ENCODE data around the gene DENND5B.

Gene DENND5B

DNA sequence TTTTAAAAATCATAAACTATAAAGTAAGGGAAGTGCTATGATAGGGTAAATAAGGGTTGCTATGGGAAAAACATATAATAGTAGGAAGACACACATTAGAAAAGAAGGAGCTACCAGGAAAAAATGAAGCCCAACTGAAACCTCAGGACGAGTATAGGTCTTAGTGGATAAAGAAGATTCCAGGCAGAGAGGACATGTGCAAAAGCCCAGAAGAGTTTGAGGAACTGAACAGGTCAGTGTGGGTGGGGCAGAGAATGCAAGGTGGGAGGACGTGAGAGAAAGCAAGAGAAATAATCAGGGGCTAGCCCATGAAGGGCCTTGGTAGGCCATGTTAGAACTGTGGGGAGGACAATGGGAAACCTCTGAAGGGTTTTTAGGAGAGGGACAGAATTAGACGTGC lies 109.5 kb downstream of the DENND5B start:
- no peaks in the 10 kb centered on the region for H3K27me3 ChIP-seq (ENCODE audit: insufficient read depth, poor library complexity, severe bottlenecking)
- DNase-seq (ENCODE audit: low read depth in 1 of 2, low spot score in 1 of 2): no peak
- no peak overlapping the region for H3K4me3 ChIP-seq (replicated peaks; ENCODE audit: insufficient read depth, low read length)
- H3K27ac ChIP-seq (replicated peaks): no peak overlapping the region
- TF ChIP-seq, protein P1, sequence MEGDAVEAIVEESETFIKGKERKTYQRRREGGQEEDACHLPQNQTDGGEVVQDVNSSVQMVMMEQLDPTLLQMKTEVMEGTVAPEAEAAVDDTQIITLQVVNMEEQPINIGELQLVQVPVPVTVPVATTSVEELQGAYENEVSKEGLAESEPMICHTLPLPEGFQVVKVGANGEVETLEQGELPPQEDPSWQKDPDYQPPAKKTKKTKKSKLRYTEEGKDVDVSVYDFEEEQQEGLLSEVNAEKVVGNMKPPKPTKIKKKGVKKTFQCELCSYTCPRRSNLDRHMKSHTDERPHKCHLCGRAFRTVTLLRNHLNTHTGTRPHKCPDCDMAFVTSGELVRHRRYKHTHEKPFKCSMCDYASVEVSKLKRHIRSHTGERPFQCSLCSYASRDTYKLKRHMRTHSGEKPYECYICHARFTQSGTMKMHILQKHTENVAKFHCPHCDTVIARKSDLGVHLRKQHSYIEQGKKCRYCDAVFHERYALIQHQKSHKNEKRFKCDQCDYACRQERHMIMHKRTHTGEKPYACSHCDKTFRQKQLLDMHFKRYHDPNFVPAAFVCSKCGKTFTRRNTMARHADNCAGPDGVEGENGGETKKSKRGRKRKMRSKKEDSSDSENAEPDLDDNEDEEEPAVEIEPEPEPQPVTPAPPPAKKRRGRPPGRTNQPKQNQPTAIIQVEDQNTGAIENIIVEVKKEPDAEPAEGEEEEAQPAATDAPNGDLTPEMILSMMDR (IDR thresholded peaks at IDR 0.05; ENCODE audit: insufficient read depth, low read length): no peak
- TF ChIP-seq GABPA (IDR thresholded peaks at IDR 0.05; ENCODE audit: low read depth) (no peak), POLR2AphosphoS5 (IDR thresholded peaks at IDR 0.05; ENCODE audit: low read depth) (no peak), SPI1 (IDR thresholded peaks at IDR 0.05; ENCODE audit: borderline replicate concordance, low read depth) (no peak)
- TF ChIP-seq, protein P2, sequence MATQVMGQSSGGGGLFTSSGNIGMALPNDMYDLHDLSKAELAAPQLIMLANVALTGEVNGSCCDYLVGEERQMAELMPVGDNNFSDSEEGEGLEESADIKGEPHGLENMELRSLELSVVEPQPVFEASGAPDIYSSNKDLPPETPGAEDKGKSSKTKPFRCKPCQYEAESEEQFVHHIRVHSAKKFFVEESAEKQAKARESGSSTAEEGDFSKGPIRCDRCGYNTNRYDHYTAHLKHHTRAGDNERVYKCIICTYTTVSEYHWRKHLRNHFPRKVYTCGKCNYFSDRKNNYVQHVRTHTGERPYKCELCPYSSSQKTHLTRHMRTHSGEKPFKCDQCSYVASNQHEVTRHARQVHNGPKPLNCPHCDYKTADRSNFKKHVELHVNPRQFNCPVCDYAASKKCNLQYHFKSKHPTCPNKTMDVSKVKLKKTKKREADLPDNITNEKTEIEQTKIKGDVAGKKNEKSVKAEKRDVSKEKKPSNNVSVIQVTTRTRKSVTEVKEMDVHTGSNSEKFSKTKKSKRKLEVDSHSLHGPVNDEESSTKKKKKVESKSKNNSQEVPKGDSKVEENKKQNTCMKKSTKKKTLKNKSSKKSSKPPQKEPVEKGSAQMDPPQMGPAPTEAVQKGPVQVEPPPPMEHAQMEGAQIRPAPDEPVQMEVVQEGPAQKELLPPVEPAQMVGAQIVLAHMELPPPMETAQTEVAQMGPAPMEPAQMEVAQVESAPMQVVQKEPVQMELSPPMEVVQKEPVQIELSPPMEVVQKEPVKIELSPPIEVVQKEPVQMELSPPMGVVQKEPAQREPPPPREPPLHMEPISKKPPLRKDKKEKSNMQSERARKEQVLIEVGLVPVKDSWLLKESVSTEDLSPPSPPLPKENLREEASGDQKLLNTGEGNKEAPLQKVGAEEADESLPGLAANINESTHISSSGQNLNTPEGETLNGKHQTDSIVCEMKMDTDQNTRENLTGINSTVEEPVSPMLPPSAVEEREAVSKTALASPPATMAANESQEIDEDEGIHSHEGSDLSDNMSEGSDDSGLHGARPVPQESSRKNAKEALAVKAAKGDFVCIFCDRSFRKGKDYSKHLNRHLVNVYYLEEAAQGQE (IDR thresholded peaks at IDR 0.05; ENCODE audit: insufficient replicate concordance, low read depth): no peak

DNA sequence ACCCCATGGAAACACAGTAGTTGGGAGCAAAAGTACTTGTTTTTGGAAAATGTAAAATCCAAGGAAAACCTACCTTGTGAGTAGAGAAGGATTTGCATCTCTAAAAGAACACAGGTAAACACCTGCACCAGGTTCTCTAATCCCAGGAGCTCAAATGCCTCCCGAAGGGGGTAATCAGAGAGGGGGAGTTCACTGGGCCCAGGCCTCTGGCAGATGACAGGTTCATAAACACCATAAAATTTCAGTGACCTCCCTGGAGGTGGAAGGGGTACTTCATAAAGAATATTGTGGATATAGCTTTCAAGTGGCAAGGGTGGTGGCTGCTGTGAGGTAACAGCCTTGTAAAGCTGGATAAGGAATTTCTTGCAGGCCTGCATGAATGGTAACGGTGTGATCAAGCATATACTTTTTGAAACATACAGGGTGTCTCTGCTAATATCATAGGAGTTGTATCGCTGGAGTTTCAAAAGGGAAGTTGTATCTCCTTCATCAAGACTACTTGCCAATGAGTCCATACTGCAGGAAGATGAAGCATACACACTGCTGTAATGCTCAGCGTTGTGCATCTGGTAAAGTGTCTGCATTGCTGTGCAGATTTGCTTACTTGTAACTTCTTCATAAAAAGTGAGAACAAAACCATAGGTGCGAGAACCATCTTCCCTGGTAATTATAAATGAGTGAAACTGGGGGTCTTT lies 111.3 kb downstream of the DENND5B start:
- no peak overlapping the region for H3K27ac ChIP-seq (replicated peaks)
- no peak for TF ChIP-seq POLR2AphosphoS5 (IDR thresholded peaks at IDR 0.05; ENCODE audit: low read depth)
- TF ChIP-seq SPI1 (IDR thresholded peaks at IDR 0.05; ENCODE audit: borderline replicate concordance, low read depth): no peak
- no peak for TF ChIP-seq GABPA (IDR thresholded peaks at IDR 0.05; ENCODE audit: low read depth)
- TF ChIP-seq, protein P2 (IDR thresholded peaks at IDR 0.05; ENCODE audit: insufficient replicate concordance, low read depth): no peak
- TF ChIP-seq, protein P1 (IDR thresholded peaks at IDR 0.05; ENCODE audit: insufficient read depth, low read length): no peak

DNA sequence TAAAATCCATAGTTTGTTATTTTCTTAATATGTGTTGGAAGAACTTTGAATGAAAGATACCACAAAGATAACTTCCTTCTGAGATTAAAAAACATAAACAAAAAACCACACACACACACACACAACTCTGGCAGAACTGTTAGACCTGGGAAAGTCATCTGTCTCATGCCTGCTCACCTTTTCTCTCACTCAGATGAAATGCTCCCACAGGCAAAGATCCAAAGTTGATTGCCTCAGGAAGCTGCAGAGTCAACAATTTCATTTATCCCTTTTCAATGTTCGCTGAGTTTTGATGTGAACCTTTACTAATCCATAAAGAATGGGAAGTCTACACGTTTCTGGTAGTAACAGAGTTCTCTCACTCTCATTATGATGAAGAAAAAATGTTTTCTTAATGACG lies 112.0 kb downstream of the DENND5B start:
- H3K4me3 ChIP-seq (replicated peaks; ENCODE audit: insufficient read depth, low read length): no peak overlapping the region
- no peak for DNase-seq (ENCODE audit: low read depth in 1 of 2, low spot score in 1 of 2)
- H3K27ac ChIP-seq (replicated peaks): no peak overlapping the region
- TF ChIP-seq SPI1 (IDR thresholded peaks at IDR 0.05; ENCODE audit: borderline replicate concordance, low read depth): no peak
- TF ChIP-seq, protein P2 (IDR thresholded peaks at IDR 0.05; ENCODE audit: insufficient replicate concordance, low read depth): no peak
- TF ChIP-seq POLR2AphosphoS5 (IDR thresholded peaks at IDR 0.05; ENCODE audit: low read depth): no peak
- TF ChIP-seq, protein P1 (IDR thresholded peaks at IDR 0.05; ENCODE audit: insufficient read depth, low read length): no peak
- TF ChIP-seq GABPA (IDR thresholded peaks at IDR 0.05; ENCODE audit: low read depth): no peak
- no peaks in the 10 kb centered on the region for H3K27me3 ChIP-seq (ENCODE audit: insufficient read depth, poor library complexity, severe bottlenecking)

More for the DNA sequence above, 111.3 kb downstream of the DENND5B start:
- no peak overlapping the region for H3K4me3 ChIP-seq (replicated peaks; ENCODE audit: insufficient read depth, low read length)
- H3K27me3 ChIP-seq (ENCODE audit: insufficient read depth, poor library complexity, severe bottlenecking): no peaks in the 10 kb centered on the region
- DNase-seq (ENCODE audit: low read depth in 1 of 2, low spot score in 1 of 2): no peak
